B cell (primary cell): ENCODE results near the gene RASL10A.

Source experiments
- EZH2 ChIP-seq: IDR thresholded peaks from 2 replicates; pipeline ENCODE4 v1.6.1; 2012; ENCODE audit warnings: borderline replicate concordance, low read depth, mild to moderate bottlenecking, moderate library complexity, low read length; ENCODE audit not compliant: insufficient read depth, poor library complexity, severe bottlenecking
- TF ChIP-seq, protein P1 (sequence below): fragments of 200-600 bp; IDR thresholded peaks from one replicate; pipeline ENCODE4 v1.8.0; 2022; ENCODE audit warnings: antibody characterized with exemption, mild to moderate bottlenecking

DNA sequence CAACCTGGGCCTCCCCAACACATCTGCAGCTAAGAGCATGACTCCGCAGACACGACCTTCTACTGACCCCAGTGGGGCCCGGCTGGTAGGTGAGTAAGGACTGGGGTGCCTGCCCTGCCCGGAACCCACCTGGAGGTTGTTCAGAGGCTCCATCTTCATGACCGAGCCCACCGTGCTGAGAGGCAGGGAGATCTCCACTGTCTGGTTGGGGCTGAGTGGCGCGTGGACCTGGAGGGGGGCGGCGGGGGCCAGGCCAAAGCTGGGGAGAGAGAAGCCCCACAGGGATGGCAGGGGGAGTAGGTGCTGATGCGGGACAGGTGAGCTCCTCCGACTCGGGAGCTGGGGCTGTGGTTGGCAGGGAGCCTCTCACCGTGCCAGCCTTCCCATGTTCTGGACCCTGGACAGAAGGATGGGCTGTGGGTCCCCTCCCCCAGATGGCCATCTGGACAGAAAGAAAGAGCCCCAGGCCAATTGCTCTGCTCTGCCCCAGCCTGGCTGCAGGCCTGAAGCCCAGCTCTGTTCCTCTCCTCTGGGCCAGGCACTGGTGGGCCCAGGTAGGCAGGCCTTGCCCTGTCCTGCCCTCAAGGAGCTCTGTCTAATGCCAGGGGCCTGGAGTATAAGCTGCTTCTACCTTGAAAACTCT is 16.3 kb upstream of the RASL10A start:
- TF ChIP-seq, protein P1, sequence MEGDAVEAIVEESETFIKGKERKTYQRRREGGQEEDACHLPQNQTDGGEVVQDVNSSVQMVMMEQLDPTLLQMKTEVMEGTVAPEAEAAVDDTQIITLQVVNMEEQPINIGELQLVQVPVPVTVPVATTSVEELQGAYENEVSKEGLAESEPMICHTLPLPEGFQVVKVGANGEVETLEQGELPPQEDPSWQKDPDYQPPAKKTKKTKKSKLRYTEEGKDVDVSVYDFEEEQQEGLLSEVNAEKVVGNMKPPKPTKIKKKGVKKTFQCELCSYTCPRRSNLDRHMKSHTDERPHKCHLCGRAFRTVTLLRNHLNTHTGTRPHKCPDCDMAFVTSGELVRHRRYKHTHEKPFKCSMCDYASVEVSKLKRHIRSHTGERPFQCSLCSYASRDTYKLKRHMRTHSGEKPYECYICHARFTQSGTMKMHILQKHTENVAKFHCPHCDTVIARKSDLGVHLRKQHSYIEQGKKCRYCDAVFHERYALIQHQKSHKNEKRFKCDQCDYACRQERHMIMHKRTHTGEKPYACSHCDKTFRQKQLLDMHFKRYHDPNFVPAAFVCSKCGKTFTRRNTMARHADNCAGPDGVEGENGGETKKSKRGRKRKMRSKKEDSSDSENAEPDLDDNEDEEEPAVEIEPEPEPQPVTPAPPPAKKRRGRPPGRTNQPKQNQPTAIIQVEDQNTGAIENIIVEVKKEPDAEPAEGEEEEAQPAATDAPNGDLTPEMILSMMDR, result no peak
- TF ChIP-seq EZH2, result no peak
